GM12892 (cell line): ENCODE measurements around the gene DLL3.

ENCODE experiments used
- POLR2AphosphoS5 ChIP-seq: IDR thresholded peaks from 2 replicates; pipeline ENCODE4 v1.6.1; 2011; ENCODE audit warnings: low read depth, low read length, control low read depth
- TAF1 ChIP-seq: IDR thresholded peaks from 2 replicates; pipeline ENCODE4 v1.6.1; 2011; ENCODE audit warnings: low read depth, mild to moderate bottlenecking, control low read depth, low read length, borderline replicate concordance

- TF ChIP-seq TAF1 (no peak), POLR2AphosphoS5 (no peak)
These were observed 25.2 kb upstream of the DLL3 start for GRCh38 chr19:39473443-39473960.
